ENCODE results near the gene MLF2. TPM values are rescaled to one million over a fixed set of nuclear protein-coding genes. Genes with fewer than 3 reads are reported as not detected.

MLF2 gene
- total RNA-seq, 1 experiment from 2014 or later, result 244 TPM

GRCh38 chr12:6799147-6799546 lies 46.2 kb upstream of the MLF2 start:
- no peak for DNase-seq
- H4K5ac ChIP-seq (ENCODE audit: insufficient read length, low read depth, low read length), result no peak overlapping the region
- H2BK120ac ChIP-seq (ENCODE audit: low read depth, low read length, poor library complexity, severe bottlenecking), result no peak overlapping the region
- no peak overlapping the region for H3K9ac ChIP-seq (ENCODE audit: extremely low read depth, insufficient read length, low read length)
- no peak overlapping the region for H2BK12ac ChIP-seq (ENCODE audit: insufficient read length, low read depth, low read length)
- H3T11ph ChIP-seq (ENCODE audit: low read length), result no peak overlapping the region
- Mint-ChIP-seq H3K27me3 (ENCODE audit: low read depth) (peaks cover 31% of the 10 kb centered on the region), H3K27ac (no peak overlapping the region), H3K4me3 (no peak overlapping the region), H3K9me3 (peaks cover 1 to 2% of the 10 kb centered on the region in 2 experiments; a peak in 3 of 5 replicates), H3K36me3 (ENCODE audit: insufficient read depth in 1 of 3, low read depth in 3 of 3) (peaks cover 0 to 2% (median 1%) of the 10 kb centered on the region in 3 experiments; a peak in 3 of 7 replicates), H3K4me1 (peaks cover 0 to 6% of the 10 kb centered on the region in 2 experiments; a peak in 2 of 4 replicates)
- no peak overlapping the region for H3K23ac ChIP-seq (ENCODE audit: insufficient read length, low read depth, low read length)
- no peak for TF ChIP-seq CTCF (conservative IDR thresholded peaks at IDR 0.05)
- no peak overlapping the region for H4K91ac ChIP-seq (ENCODE audit: insufficient read length, low read depth, low read length)
- H3K27me3 ChIP-seq (ENCODE audit: insufficient read depth, low read length), result no peaks in the 10 kb centered on the region; the same call in 1 of the 2 replicates
- H2BK20ac ChIP-seq (ENCODE audit: low read depth, low read length, poor library complexity, severe bottlenecking), result no peak overlapping the region
- no peak overlapping the region for H2AFZ ChIP-seq (ENCODE audit: low read length)
- no peak overlapping the region for H3K27ac ChIP-seq (ENCODE audit: insufficient read length, low read depth, low read length)
- no peaks in the 10 kb centered on the region for H3K9me3 ChIP-seq (ENCODE audit: control insufficient read depth, low read depth, low read length)
- H3K14ac ChIP-seq (ENCODE audit: insufficient read depth, low read length), result no peak overlapping the region
- no CpG with 5 or more reads among the region's 5 CpGs for WGBS (ENCODE audit: extremely low coverage, insufficient read length, low lambda C conversion rate)
- H4K8ac ChIP-seq (replicated peaks; ENCODE audit: insufficient read length, low read depth, low read length), result no peak overlapping the region
- H2BK15ac ChIP-seq (ENCODE audit: low read depth, low read length), result no peak overlapping the region
- no peaks in the 10 kb centered on the region for H3K79me2 ChIP-seq (ENCODE audit: insufficient read depth, low read length)
- no peaks in the 10 kb centered on the region for H4K20me1 ChIP-seq (ENCODE audit: control insufficient read depth, insufficient read depth, insufficient read length)
- H2BK5ac ChIP-seq (ENCODE audit: insufficient read length, low read length), result no peak overlapping the region
- H3K56ac ChIP-seq (ENCODE audit: insufficient read length, low read depth, low read length), result no peak overlapping the region
- no peak overlapping the region for H2AK5ac ChIP-seq (ENCODE audit: insufficient read length, low read length)
- H3K79me1 ChIP-seq (ENCODE audit: insufficient read depth, low read depth, low read length, poor library complexity, severe bottlenecking), result no peaks in the 10 kb centered on the region
- H3K4me1 ChIP-seq (ENCODE audit: insufficient read depth, low read length), result no peaks in the 10 kb centered on the region
- H3K18ac ChIP-seq (ENCODE audit: insufficient read length, low read depth, low read length), result no peak overlapping the region
- H3K4ac ChIP-seq (ENCODE audit: low read depth, low read length), result no peak overlapping the region
- H3K23me2 ChIP-seq (ENCODE audit: insufficient read length, low read depth, low read length, poor library complexity, severe bottlenecking), result no peaks in the 10 kb centered on the region
- H3K4me2 ChIP-seq (ENCODE audit: insufficient read depth, insufficient read length, low read length), result no peak overlapping the region

Measured in H9 (cell line).